ENCODE results near the gene HSPD1.

GRCh38 chr2:197464175-197464574, 35.5 kb downstream of the HSPD1 start:
- TF ChIP-seq ELF1 (IDR thresholded peaks at IDR 0.05; ENCODE audit: borderline replicate concordance, low read depth) = no peak
- no peak for TF ChIP-seq JUND (IDR thresholded peaks at IDR 0.05)
- no peak for TF ChIP-seq CTCF (IDR thresholded peaks at IDR 0.05 in 2 of 3, conservative IDR thresholded peaks at IDR 0.05 in 1 of 3; ENCODE audit: borderline replicate concordance in 1 of 3, insufficient read depth in 1 of 3, low read depth in 2 of 3, low read length in 2 of 3)
- no peak for TF ChIP-seq REST (IDR thresholded peaks at IDR 0.05; ENCODE audit: low read depth)
- no peak for TF ChIP-seq POLR2AphosphoS5 (IDR thresholded peaks at IDR 0.05; ENCODE audit: low read depth, low read length)
- TF ChIP-seq POLR2A (IDR thresholded peaks at IDR 0.05; ENCODE audit: borderline replicate concordance, extremely low read depth, insufficient read depth, insufficient read length) = no peak
- TF ChIP-seq EGR1 (IDR thresholded peaks at IDR 0.05; ENCODE audit: low read depth) = no peak
- TF ChIP-seq ATF3 (IDR thresholded peaks at IDR 0.05) = no peak
- TF ChIP-seq RAD21 (IDR thresholded peaks at IDR 0.05; ENCODE audit: low read depth) = no peak
- TF ChIP-seq ZNF274 (IDR thresholded peaks at IDR 0.05; ENCODE audit: low read depth, low read length) = no peak
- no peak for TF ChIP-seq EZH2 (IDR thresholded peaks at IDR 0.05)
- no peak for TF ChIP-seq TCF7L2 (IDR thresholded peaks at IDR 0.05; ENCODE audit: borderline replicate concordance, extremely low read depth, insufficient read depth, insufficient read length)
- no peak for TF ChIP-seq EZH2phosphoT487 (IDR thresholded peaks at IDR 0.05; ENCODE audit: borderline replicate concordance)
